ENCODE results near the gene MRPS17.

Gene MRPS17

DNA sequence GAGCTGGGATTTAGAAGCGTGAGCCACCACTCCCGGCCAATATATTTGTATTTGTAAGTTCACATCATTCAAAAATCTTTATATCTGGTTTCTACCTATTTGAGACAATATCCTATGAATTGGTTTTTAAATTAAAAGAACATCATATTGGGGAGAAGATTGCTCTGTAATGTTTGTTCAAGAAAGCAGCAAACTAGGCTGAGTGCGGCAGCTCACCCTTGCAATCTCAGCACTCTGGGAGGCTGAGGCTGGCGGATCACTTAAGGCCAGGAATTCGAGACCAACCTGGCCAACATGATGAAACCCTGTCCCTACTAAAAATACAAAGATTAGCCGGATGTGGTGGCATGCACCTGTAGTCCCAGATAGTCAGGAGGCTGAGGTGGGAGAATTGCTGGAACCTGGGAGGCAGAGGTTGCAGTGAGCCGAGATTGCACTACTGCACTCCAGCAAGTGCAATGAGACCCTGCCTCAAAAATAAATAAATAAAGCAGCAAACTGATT, 22.1 kb downstream of the MRPS17 start:
- no peak for DNase-seq

DNA sequence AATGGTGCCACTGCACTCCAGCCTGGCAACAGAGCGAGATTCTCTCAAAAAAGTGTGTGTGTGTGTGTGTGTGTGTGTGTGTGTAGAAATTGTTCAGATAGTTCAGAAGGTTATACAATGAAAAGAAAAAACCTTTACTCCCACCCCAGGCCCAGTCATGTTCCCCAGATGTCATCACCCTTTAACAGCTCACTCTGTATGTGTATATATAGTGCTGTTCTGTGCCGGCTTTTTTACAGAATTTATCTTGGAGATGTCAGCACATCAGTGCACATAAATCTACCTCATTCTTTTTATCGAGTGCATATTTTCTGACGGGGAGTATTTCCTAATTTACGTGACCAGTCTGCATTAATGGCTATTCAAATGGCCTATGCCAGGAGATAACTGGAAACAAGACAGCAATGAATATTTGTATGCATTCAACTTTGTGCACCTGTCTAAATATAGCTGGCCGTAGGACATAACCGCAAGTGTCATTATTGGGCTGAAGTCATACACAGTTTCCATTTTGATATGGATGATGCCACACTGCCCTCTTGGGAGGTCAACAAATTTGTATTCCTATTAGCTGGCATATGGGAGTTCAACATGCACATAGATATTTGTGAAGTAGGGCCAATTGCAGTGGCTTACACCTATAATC, 24.4 kb downstream of the MRPS17 start:
- DNase-seq: no peak

DNA sequence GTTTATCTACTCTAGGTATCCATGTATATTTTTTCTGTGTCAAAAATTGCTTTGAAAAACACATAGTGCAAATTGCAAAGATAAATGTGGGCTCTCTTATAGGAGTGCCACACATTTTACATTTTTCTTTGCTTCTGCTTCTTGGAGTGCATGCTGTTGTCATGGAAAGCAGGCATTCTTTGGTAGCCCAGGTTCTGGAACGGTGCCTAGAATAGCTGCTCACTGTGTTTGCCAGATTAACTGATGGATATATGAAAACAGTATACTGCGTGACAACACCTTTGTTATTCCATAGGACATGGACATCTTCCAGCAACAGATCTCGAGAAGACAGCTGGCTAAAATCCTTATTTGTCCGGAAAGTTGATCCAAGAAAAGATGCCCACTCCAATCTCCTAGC, 26.2 kb downstream of the MRPS17 start:
- peak; percentile 90 for DNase-seq

DNA sequence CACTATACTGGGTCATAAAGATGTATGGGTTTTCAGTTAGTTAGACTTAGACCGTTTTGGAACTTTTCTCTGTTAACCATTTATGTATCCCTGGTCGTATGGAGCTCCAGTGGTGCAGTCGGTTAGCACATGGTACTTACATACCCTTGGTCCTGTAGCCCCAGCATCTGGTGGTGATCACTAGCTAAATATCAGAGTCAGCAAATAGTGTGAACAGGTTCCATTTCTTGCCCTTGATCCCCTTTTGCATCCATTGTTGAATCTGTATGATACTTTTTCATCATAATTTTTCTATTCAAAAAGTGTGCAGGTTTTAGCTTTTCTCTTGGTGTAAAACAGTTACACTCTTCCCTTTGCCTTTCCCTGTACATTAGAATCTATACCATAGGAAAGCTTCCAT, 28.6 kb downstream of the MRPS17 start:
- DNase-seq: no peak

DNA sequence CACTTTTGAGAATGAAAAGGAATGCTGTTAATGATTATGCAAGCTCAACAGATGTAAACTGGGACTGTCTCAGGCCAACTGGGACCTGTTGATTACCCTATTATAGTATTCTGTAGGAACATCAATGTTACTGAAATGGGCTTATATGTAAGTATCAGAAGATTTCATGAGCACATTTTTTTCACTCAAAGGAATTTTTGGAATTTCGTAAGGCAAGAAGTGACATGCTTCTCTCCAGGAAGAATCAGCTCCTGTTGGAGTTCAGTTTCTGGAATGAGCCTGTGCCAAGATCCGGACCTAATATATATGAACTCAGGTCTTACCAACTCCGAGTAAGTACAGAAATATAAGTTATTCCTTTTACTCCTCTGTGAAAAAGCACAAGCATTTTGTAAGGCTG, 31.9 kb downstream of the MRPS17 start:
- no peak for DNase-seq

DNA sequence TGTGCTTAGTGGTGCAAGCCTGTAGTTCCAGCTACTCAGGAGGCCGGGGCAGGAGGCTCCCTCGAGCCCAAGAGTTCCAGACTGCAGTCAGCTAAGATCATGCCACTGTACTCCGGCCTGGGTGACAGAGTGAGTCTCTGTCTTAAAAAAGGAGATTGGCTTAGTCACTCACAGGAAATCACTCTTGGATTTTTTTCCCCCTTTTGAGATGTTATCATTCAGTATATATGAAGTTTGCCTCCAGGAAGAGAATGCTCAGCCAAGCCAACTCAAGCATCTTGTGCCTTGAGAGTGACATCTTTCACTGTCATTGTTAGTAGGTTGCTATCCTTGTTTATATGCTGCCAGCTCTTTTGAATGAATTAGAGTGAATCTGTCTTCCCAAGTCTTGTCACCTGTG, 40.7 kb downstream of the MRPS17 start:
- DNase-seq: no peak

DNA sequence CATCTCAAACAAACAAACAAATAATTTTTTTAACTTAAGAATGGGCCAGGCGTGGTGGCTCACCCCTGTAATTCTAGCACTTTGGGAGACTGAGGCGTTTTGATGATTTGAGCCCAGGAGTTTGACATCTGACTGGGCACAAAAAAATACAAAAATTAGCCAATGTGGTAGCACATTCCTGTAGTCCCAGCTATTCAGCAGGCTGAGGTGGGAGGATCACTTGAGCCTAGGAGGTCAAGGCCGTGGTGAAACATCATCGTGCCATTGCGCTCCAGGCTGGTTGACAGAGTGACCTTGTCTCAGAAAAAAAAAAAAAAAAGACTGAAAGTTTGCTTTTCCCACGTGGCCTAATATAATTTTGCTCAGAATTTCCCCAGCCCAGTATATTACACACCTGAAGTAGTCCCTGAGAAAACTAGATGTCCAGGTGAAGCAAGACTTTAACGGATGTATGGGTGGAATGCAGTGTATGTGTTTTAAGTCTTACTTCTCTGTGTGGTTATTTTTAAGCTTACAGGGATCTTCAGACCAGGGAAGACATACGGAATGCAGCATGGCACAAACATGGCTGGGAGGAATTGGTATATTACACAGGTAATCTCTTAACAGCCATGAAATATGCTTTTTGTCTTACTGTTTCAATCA, 45.3 kb downstream of the MRPS17 start:
- no peak for DNase-seq

DNA sequence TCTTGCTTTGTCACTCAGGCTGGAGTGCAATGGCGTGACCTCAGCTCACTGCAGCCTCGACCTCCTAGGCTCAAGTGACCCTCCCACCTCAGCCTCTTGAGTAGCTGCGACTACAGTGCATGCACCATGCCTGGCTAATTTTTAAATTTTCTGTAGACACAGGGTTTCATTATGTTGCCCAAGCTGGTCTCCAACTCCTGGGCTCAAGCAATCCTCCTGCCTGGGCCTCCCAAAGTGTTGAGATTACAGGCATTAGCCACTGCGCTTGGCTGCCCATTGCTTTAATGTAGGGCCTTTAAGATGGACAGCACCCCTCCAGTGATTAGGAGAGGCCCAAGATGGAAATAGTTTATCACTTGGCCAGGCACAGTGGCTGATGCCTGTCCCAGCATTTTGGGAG, 52.1 kb downstream of the MRPS17 start:
- no peak for DNase-seq
